Peyer's patch (tissue), 4 donors: ENCODE results near the gene GAP43.

Experiments
- POLR2A ChIP-seq, 2 donors: fragments of 450-650 bp; IDR thresholded peaks; one replicate each; pipeline ENCODE4 v1.5.1; 2017; ENCODE audit warnings: antibody characterized with exemption in 2 of 2, mild to moderate bottlenecking in 2 of 2, moderate library complexity in 2 of 2
- TF ChIP-seq, protein P1 (sequence below), 6 experiments: fragments of 450-650 bp in 4 of 6; fragments of 200-600 bp in 2 of 6; sonication (generic) in 1 of 6; IDR thresholded peaks; one replicate each; pipeline ENCODE4 v1.5.1; 2017 to 2019; ENCODE audit warnings: antibody characterized with exemption in 6 of 6, mild to moderate bottlenecking in 3 of 6, moderate library complexity in 1 of 6

DNA sequence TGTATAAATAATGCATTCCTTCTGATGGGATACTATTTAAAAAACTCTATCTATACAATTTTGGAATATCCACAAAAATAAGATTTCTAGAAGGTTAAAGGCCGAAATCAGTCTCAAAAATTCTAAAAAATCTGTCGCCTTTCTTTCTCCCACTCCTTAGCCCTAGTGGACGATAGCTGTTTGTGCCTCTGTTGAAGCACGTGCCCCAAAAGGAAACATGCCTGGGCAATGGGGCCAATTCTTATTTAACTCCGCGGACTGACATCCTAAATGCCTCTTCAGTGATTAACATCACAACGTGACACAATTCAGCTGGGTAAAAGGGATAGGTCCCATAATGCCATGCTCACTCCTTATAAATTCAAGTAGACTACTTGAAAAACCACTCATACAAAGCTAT, 65.1 kb downstream of the GAP43 start:
- TF ChIP-seq POLR2A (IDR thresholded peaks at IDR 0.05), result no peak
- TF ChIP-seq, protein P1, sequence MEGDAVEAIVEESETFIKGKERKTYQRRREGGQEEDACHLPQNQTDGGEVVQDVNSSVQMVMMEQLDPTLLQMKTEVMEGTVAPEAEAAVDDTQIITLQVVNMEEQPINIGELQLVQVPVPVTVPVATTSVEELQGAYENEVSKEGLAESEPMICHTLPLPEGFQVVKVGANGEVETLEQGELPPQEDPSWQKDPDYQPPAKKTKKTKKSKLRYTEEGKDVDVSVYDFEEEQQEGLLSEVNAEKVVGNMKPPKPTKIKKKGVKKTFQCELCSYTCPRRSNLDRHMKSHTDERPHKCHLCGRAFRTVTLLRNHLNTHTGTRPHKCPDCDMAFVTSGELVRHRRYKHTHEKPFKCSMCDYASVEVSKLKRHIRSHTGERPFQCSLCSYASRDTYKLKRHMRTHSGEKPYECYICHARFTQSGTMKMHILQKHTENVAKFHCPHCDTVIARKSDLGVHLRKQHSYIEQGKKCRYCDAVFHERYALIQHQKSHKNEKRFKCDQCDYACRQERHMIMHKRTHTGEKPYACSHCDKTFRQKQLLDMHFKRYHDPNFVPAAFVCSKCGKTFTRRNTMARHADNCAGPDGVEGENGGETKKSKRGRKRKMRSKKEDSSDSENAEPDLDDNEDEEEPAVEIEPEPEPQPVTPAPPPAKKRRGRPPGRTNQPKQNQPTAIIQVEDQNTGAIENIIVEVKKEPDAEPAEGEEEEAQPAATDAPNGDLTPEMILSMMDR (IDR thresholded peaks at IDR 0.05), result no peak
